ENCODE data around the gene TMEM135. TPM values are rescaled to one million over a fixed set of nuclear protein-coding genes. Genes with fewer than 3 reads are reported as not detected.

Gene TMEM135
- total RNA-seq, 4 donors from 2014 or later, result 13.1 to 123 (median 19.1) TPM

DNA sequence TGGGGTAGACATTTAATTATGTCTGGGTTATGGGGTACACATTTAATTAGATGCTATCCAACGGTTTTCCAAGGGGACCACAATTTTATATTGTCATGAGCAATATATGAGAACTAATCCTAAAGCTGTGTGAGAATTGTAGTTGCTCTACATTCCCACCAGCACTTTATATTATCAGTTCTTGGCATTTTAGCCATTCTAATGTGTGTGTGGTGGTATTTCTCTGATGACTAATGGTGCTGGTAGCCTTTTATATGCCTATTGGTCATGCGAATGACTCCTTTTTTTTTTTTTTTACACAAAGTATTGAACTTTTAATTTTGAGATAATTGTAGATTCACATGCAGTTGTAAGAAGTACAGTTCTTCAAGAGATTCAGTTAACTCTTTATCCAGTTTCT lies 26.2 kb downstream of the TMEM135 start:
- WGBS, 2 donors (ENCODE audit: low coverage in 1 of 2), result 85 to 94% methylated on average over 2 of the region's 2 CpGs
- Histone ChIP-seq H3K36me3 (no peaks in the 10 kb centered on the region), H3K27me3 (no peaks in the 10 kb centered on the region), H3K4me3 (no peak overlapping the region), H3K9me3 (no peaks in the 10 kb centered on the region), H3K4me1 (no peaks in the 10 kb centered on the region), H3K27ac (no peak overlapping the region)
- DNase-seq, result no peak
- intact Hi-C loops (cut with DNase I; ENCODE audit: low total_unique reads) (no loop called here), in situ Hi-C loops (cut with MboI; ENCODE audit: low pct_ligation_motif_present in 1 of 4, low pct_unique_long_range_greater_than_20kb in 1 of 4, low sequenced_read_pairs in 3 of 4) (no loop called here)
- TF ChIP-seq POLR2A (IDR thresholded peaks at IDR 0.05) (no peak), EP300 (IDR thresholded peaks at IDR 0.05; ENCODE audit: low read depth) (no peak), POLR2AphosphoS5 (IDR thresholded peaks at IDR 0.05) (no peak)
- TF ChIP-seq, protein P1, sequence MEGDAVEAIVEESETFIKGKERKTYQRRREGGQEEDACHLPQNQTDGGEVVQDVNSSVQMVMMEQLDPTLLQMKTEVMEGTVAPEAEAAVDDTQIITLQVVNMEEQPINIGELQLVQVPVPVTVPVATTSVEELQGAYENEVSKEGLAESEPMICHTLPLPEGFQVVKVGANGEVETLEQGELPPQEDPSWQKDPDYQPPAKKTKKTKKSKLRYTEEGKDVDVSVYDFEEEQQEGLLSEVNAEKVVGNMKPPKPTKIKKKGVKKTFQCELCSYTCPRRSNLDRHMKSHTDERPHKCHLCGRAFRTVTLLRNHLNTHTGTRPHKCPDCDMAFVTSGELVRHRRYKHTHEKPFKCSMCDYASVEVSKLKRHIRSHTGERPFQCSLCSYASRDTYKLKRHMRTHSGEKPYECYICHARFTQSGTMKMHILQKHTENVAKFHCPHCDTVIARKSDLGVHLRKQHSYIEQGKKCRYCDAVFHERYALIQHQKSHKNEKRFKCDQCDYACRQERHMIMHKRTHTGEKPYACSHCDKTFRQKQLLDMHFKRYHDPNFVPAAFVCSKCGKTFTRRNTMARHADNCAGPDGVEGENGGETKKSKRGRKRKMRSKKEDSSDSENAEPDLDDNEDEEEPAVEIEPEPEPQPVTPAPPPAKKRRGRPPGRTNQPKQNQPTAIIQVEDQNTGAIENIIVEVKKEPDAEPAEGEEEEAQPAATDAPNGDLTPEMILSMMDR (IDR thresholded peaks at IDR 0.05), result no peak

DNA sequence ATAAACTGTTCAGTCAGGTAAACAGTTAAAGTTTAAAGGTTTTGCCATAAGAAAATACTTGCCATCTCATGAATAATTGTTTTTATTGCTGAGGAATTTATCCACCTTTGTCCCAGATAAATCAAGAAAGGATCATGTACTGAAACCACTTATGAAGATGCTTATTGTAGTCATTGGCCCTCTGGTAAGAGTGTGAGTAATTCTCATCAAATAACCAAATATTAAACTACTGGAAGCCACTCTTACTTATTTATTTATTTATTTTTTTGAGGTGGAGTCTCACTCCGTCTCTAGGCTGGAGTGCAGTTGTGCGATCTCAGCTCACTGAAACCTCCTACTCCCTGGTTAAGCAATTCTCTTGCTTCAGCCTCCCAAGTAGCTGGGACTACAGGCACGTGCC lies 35.1 kb downstream of the TMEM135 start:
- no peaks in the 10 kb centered on the region for H3K27me3 ChIP-seq
- TF ChIP-seq EP300 (IDR thresholded peaks at IDR 0.05; ENCODE audit: low read depth) (no peak), POLR2A (IDR thresholded peaks at IDR 0.05) (no peak), POLR2AphosphoS5 (IDR thresholded peaks at IDR 0.05) (no peak)
- TF ChIP-seq, protein P1 (IDR thresholded peaks at IDR 0.05), result no peak
- no peaks in the 10 kb centered on the region for H3K4me1 ChIP-seq
- intact Hi-C loops (cut with DNase I; ENCODE audit: low total_unique reads) (no loop called here), in situ Hi-C loops (cut with MboI; ENCODE audit: low pct_ligation_motif_present in 1 of 4, low pct_unique_long_range_greater_than_20kb in 1 of 4, low sequenced_read_pairs in 3 of 4) (no loop called here)
- no peak overlapping the region for H3K4me3 ChIP-seq
- H3K9me3 ChIP-seq, result no peaks in the 10 kb centered on the region
- H3K36me3 ChIP-seq, result no peaks in the 10 kb centered on the region
- WGBS, 2 donors (ENCODE audit: low coverage in 1 of 2), result 83 to 84% methylated on average over 3 of the region's 3 CpGs
- DNase-seq, result no peak
- no peak overlapping the region for H3K27ac ChIP-seq

GRCh38 chr11:87076260-87076783 lies 38.6 kb downstream of the TMEM135 start:
- H3K27me3 ChIP-seq, result no peaks in the 10 kb centered on the region
- in situ Hi-C loops (cut with MboI; ENCODE audit: low pct_ligation_motif_present in 1 of 4, low pct_unique_long_range_greater_than_20kb in 1 of 4, low sequenced_read_pairs in 3 of 4), result no loop called here
- intact Hi-C loops (cut with DNase I; ENCODE audit: low total_unique reads), result no loop called here
- peaks cover 0 to 3% (median 0%) of the 10 kb centered on the region in 4 donors for H3K36me3 ChIP-seq
- H3K4me1 ChIP-seq, result no peaks in the 10 kb centered on the region
- no peak overlapping the region for H3K27ac ChIP-seq
- TF ChIP-seq POLR2AphosphoS5 (IDR thresholded peaks at IDR 0.05) (no peak), EP300 (IDR thresholded peaks at IDR 0.05; ENCODE audit: low read depth) (no peak), POLR2A (IDR thresholded peaks at IDR 0.05) (no peak)
- TF ChIP-seq, protein P1 (IDR thresholded peaks at IDR 0.05), result no peak
- no peak overlapping the region for H3K4me3 ChIP-seq
- H3K9me3 ChIP-seq, result no peaks in the 10 kb centered on the region
- 63% methylated on average over 3 of the region's 3 CpGs; no CpG with 5 or more reads in 1 of the 2 donors for WGBS, 2 donors (ENCODE audit: low coverage in 1 of 2)
- DNase-seq, result no peak

DNA sequence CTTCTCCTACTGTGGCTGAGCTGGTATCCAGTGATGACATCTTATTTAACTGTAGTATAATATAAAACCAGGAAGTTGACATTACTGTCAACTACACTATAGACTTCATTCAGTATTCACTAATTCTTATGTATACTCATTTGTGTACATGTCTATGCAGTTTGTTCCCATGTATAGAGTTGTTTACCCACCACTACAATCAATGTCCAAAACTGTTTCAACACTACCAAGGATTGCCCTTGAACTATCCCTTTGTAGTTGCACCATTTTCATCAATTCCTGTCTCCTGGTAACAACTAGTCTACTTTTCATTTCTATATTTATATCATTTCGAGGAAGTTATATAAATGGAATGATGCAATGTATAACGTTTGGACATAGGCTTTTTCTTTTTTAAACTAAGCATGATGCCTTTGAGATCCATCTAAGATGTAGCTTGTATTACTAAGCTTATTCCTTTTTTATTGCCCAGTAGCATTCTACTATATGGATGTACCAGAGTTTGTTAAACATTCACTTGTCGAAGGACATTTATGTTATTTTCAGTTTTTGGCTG lies 39.2 kb downstream of the TMEM135 start:
- Histone ChIP-seq H3K9me3 (no peaks in the 10 kb centered on the region), H3K36me3 (peaks cover 0 to 3% (median 0%) of the 10 kb centered on the region in 4 donors), H3K4me1 (no peaks in the 10 kb centered on the region), H3K27ac (no peak overlapping the region), H3K27me3 (no peaks in the 10 kb centered on the region), H3K4me3 (no peak overlapping the region)
- in situ Hi-C loops (cut with MboI; ENCODE audit: low pct_ligation_motif_present in 1 of 4, low pct_unique_long_range_greater_than_20kb in 1 of 4, low sequenced_read_pairs in 3 of 4) (no loop called here), intact Hi-C loops (cut with DNase I; ENCODE audit: low total_unique reads) (no loop called here)
- TF ChIP-seq POLR2AphosphoS5 (IDR thresholded peaks at IDR 0.05) (no peak), POLR2A (IDR thresholded peaks at IDR 0.05) (no peak), EP300 (IDR thresholded peaks at IDR 0.05; ENCODE audit: low read depth) (no peak)
- TF ChIP-seq, protein P1 (IDR thresholded peaks at IDR 0.05), result no peak
- no peak for DNase-seq
- 83 to 85% methylated on average over 3 of the region's 3 CpGs for WGBS, 2 donors (ENCODE audit: low coverage in 1 of 2)

All from transverse colon (tissue), 4 donors.